GM11168 (cell line): Measurements from ENCODE around the gene RAB39A.

Source experiments
- in situ Hi-C: fragments of 300-500 bp; cut with MboI; formaldehyde crosslinking; loops from one replicate; pipeline ENCODE4 v1.12.0; 2022; ENCODE audit warnings: low sequenced_read_pairs; ENCODE audit not compliant: unreplicated experiment

Gene RAB39A

DNA sequence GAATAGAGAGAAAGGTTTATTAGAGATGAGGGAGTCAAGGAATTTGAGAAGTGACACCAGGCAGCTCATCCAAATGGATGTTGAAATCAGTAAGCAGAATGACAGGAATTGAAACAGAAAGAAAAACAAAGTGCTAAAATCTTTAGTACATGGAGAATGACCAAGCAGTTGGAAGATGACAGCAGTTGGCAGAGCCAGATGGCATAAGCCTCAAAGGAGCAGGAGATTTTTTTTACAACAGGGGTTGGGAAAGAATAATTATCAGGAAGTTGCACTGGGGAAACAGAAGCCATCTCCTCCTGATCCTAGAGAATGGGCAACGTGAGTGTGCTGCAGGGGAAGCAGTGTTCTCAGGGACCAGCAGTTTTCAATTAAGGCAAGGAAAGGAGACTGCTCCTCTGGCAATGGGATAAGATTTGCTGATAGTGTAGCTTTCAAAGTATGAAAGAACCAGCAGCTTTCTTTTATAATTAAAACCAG lies 28.9 kb downstream of the RAB39A start:
- in situ Hi-C loops: no loop called here

DNA sequence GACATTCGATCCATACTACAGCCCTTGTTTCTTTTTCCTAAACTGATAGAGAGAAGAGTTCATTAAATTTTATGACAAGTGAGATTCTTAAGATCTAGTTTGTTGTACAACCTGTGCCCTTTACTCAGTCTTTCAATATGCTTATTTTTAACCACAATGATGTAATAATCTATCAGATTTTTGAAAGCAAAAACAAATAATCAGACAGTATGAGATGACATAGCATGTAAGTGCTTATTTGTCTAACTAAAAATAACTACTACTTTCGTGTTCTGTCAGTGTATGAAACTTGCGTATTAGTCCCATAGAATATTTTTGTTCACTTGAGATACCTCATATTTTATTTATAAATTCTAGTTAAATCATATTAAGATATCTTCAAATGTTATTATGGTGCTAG lies 33.2 kb downstream of the RAB39A start:
- in situ Hi-C loops: no loop called here

DNA sequence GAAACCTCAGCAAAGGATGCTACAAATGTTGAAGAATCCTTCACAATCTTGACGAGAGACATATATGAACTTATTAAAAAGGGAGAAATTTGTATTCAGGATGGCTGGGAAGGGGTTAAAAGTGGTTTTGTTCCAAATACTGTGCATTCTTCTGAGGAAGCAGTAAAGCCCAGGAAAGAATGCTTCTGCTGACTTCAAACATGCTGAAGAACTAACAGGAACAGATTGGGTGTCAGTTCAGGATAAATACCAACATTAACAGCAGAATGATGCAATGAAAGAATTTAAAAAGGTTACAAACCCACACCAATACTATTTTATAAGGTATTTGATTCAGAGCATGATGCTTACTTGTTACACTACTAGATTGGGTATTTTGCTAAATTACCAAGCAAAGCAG lies 33.9 kb downstream of the RAB39A start:
- in situ Hi-C loops: no loop called here

DNA sequence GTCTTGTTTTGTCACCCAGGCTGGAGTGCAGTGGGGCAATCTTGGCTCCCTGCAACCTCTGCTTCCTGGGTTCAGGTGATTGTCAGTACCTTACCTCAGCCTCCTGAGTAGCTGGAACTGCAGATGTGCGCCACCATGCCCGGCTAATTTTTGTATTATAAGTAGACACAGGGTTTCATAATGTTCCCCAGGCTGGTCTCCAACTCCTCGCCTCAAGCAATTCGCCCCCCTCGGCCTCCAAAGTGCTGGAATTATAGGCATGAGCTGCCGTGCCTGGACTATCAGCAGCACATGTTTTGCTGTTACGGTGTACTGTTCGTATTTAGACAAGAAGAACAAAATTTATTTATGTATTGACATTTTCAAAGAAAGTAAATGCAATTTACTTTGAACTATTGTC lies 34.8 kb downstream of the RAB39A start:
- in situ Hi-C loops: no loop called here

DNA sequence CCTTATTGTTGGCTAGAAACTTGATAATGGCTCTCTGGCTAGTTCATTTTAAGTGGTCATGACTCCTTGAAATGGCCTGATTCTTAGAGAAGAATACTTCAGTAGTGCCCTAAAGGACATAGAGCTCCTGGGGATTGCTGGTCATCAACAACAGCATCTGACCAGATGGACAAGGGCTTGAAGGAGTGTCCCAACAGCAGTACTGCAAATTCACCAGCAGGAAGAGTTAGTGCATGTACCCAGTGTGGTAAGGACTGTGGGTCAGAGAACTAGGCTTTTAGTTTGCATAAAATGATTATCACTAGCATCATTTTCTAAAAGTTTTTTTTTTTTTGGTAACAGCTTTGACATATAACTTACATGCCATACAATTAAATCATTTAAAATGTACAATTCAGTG lies 41.0 kb downstream of the RAB39A start:
- in situ Hi-C loops: no loop called here

DNA sequence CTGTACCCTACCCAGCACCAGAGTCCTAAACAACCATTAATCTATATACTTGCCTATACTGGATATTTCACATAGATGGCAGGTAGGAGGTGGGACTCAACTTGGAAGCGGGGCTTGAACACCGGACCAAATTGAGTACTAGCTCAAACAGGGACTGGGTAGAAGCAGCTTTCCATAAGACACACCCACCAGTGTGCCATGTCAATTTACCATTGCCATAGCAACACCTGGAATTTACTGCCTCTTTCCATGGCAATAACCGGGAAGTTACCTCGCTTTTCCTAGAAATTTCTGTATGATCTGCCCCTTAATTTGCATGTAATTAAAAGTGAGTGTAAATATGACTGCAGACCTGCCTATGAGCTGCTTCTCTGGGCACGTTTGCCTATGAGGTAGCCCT lies 41.8 kb downstream of the RAB39A start:
- in situ Hi-C loops: no loop called here

DNA sequence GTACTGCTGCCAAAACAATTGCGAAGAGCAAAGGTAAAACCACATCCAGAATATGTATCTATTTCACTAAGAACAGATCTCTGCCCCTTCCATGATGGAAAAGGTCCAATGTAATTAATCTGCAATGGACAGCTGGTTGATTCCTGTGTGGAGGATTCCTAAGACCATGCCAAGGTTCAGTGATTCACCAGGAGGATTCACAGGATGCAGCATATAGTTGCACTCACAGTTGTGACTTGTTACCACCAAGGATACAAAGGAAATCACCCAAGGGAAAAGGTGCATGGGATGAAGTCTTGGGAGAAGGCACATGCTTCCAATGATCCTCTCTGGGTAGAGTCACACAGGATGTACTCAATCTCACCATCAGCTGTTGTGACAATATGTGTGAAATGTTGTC lies 45.4 kb downstream of the RAB39A start:
- in situ Hi-C loops: no loop called here

DNA sequence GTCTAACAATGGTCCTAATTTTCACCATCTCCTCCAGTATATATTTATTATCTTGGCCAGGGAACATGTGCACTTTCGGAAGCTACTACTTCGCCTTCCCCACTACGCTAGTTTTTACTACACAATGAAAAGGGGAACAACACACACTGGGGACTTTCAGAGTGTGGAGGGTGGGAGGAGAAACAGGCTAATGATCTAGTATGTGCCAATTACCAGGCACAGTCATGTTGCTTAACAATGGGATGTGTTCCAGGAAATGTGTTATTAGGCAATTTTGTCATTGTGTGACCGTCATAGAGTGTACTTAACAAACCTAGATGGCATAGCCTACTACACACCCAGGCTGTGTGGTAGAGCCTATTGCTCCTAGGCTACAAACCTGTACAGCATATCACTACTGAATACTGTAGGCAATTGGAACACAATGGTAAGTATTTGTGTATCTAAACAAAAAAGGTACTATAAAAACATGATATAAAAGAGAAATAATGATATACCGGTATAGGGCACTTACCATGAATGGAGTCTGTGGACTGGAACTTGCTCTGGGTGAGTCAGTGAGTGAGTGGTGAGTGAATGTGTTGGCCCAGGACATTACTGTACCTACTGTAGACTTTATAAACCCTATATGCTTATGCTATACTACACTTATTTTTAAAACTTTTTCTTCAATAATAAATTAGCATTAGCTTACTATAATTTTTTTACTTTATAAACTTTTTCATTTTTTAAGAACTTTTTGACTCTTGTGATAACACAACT lies 60.3 kb downstream of the RAB39A start:
- in situ Hi-C loops: no loop called here

DNA sequence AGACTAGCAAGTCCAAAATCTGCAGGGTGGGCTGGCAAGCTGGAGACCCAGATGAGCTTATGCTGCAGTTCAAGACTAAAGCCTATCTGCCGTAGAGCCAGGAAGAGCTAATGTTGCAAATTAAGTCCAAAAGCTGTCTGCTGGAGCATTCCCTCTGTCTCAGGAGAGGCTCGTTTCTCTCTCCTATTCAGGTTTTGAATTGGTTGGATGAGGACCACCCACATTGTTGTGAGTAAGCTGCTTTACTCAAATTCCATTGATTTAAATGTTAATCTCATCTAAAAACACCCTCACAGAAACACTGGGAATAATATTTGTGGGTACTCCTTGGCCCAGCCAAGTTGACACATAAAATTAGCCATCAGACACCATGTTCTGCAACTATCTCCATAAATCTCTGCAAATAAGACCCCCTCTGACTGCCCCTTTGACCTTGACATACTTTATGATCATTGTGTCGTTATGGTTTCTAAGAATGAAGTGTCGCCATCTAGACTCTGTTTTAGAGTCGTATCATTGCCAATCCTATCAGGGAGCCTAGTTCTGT lies 63.7 kb downstream of the RAB39A start:
- in situ Hi-C loops: no loop called here

DNA sequence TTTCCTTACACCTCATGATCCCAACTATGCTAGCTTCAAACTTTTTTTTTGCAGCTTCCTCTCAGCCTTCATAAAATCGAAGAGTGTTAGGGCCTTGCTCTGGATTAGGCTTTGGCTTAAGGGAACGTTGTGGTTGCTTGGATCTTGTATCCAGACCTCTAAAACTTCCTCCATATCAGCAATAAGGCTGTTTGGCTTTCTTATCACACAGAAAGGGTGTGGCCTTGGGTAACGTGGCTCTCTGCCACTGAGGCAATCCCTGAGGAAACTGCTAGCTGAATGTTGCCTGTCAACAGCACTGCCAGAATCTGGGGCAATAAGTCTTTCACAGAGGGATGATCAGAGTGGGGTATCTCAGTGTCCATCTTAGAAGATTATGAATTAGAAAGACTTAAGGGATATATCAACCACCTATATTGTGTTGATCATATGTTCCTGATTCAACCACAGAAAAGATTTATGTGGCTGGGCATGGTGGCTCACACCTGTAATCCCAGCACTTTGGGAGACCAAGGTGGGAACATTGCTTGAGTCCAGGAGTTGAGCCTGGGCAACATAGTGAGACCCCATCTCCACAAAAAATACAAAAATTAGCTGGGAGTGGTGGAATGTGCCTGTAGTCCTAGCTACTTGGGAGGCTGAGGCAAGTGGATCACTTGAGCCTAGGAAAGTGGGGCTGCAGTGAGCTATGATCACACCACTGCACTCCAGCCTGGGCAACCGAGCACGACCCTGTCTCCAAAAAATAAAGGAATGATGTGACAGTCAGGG lies 67.9 kb downstream of the RAB39A start:
- in situ Hi-C loops: no loop called here

DNA sequence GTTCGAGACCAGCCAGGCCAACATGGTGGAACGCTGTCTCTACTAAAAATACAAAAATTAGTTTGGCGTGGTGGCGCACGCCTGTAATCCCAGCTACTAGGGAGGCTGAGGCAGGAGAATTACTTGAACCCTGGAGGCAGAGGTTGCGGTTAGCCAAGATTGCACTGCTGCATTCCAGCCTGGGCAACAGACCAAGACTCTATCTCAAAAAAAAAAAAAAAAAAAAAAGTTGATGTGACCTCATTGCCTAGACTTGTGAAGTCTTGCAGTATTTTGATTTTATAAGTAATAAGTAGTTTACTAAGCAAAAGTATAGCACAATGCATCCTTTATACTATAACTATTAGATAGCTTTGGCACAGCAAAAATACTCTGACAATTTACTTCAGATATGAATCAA lies 70.5 kb downstream of the RAB39A start:
- in situ Hi-C loops: no loop called here

DNA sequence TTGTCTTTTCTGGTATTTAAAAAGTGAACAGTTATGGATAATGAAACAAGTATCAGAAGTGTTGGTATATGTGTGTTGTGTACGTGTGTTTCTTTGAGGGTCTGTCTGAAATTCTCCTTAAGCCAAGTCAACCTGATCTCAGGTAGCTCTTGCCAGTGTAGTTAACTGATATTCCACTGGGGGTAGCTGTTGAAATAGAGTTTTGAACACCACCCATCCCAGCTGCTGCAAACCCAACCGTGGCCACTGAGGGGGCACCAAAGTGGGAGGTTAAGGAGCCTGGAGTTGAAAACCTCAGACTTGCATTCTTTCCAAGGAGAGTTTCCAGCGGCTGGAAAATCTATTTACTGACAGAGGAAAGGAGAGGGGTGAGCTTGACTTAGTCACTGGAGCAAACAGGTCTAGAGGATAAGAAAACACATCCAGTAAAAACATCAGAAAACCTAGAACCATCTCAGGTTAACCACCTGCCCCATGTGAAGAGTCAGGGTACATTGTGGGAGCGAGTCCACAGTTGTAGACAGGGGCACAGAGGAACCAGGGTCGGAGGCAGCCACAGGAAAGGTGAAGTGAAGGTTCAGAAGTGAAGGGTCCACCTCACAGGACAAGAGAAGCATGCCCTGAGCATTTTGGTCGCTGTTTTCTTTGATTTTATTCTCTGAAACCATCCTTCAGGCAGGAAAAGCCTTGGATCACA lies 71.7 kb downstream of the RAB39A start:
- in situ Hi-C loops: no loop called here

DNA sequence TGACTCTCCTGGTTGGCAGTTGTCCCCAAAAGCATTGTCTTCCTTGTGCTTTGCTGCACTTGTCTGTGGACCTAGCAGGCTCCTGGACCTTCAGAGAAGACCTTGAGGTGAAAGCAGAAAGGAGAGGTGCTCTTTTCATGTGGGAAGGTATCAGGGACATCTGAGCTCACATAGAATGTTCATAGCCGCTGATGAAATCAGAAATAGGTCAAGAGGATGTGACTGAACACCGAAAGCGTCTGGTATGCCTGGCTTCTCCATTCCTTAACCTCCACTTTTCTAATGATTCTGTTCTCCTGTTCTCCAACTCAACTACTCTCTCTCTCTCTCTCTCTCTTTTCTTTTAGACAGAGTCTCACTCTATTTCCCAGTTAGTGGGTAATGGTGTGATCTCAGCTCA lies 74.2 kb downstream of the RAB39A start:
- in situ Hi-C loops: no loop called here

DNA sequence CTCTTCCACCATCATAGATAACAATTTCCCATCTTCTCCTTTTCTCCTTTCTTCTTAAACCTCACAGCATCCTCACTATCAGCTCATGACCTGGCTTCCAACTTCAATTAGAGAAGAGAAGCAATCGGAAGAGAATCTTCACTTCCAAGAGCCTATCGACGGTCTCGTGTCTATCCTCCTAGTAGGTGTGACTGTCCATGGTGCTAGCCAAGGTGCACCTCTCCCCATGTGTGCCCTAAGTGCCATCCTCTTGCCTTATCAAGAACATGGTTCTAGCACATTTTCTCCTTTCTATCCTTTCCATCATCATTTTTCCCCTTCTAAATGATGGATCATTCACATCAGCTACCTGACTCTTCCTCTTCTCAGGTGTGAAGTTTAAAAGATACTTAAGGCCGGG lies 75.4 kb downstream of the RAB39A start:
- in situ Hi-C loops: no loop called here

DNA sequence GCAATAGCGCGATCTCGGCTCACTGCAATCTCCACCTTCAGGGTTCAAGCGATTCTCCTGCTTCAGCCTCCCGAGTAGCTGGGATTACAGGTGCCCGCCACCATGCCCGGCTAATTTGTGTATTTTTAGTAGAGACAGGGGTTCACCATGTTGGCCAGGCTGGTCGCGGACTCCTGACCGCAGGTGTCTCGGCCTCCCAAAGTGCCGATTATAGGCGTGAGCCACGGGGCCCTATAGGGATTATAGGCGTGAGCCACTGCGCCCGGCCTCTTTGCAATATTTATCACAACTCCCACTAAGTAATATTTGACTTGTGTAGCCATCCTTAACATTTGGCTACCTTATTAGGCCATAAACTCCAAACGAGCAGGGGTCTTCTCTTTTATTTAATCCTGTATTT lies 79.6 kb downstream of the RAB39A start:
- in situ Hi-C loops: no loop called here

DNA sequence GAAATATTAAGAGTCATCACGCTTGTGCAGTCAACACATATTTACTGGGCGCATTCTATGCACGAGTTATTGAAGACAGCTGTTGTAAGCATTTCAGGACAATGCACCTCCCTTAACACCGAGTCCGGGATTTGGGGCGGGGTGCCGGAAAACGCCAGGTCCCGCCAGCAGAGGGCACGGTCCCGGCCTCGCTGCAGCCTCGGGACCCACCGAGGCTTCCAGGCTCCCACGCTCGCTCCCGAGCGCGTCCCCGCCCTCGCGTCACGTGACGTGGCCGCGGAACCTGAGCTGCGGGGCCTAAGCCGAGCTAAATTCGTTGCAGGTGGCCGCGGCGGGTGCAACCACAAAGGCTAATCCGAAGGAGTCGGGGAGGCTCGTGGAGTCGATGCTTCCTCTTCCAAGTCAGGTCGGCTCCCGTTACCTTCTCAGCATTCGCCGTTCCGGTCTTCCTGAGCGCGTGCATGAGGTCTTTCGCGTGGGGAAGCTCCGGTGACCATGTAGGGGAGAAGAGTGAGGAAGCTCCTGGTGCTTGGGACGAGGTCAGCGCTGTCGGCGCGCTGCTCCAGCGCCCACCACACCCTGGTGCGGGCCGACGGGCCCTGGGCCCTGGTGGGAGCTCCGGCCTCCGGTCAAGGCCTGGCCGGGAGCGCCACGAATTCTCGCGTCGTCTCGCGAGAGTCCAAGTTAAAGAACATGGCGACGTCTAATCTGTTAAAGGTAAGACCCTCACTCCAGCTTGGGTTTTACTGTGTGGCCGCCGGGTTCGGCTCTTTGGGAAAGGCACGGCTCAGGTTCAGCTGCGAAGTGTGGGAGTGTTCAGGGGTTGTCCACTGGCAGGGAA lies 80.6 kb downstream of the RAB39A start, which contains the start of gene CUL5:
Gene CUL5 (plus strand): TSS at position 243 of the 841 bp plus-strand sequence. CDS start 451 bp downstream, at position 694.
- in situ Hi-C loops: no loop called here

DNA sequence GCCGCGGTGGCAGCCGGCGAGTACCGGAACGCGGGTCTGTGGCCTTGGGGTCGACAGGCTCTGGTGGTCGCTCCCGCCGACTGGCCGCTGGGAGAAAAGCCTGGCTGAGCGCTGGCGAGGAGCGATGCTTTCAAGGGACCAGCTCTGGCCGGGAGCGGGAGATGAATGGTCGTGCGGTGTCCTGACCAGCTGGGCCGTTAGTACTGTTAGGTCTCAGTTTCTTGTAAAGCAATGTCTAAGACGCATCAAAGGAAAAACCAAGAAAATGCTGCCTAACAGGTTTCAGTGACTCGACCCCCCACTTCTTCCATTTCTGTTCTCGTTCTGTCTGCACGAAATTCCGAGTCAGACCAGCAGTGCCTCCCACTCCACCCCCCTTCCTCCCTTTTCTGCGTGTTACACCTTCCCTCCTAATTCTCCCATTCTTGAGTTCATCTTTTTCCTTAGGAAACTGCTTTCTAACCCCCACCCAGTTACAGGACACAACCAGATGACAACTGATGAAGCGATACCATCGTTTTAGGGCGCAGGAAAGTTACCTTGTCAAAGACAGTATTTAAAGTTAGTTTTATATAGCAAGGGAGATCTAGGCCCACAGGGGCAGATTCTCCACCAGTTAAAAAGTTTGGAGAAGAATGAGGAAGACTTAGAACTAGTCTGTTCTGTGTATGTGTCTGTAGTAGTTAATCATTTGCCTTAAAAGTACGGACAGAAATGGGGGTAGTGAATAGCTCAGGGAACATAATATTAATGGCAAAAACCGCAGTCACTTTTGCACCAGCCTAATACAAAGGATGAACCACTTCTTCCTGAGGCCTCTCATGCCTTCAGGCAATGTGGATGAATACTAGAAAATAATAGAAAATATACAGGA lies 81.5 kb downstream of the RAB39A start:
- in situ Hi-C loops: no loop called here

DNA sequence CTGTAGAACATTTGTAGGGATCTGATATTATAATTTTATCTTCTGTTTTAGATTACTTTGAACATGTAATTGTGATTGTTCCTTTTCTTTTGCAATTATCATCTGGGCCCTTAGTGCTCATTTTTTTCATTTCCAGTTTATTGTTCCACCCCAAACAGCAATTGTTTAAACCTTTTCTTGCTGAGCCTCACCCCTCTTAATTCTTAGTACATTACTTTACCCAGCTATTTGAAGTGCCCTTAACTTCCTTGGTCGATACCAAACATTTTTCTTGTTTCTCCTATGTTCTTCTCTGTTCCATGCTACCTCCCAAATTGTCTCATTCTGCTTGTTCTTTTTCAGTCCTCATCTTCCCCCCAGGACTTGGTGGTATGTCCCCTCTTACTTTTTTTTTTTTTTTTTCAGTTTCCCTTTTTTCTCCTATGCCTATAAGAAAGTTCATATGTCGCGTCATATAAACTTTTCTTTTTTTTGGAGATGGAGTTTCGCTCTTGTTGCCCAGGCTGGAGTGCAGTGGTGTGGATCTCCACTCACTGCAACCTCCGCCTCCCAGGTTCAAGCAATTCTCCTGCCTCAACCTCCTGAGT lies 84.0 kb downstream of the RAB39A start:
- in situ Hi-C loops: no loop called here
